ENCODE measurements around the gene KIRREL3.

Gene KIRREL3

GRCh38 chr11:126683766-126684728 is 316.5 kb downstream of the KIRREL3 start:
- peaks cover 3% of the 10 kb centered on the region for H3K27me3 Mint-ChIP-seq
- CTCF ChIA-PET, result no interaction called here
- no peak overlapping the region for H3K4me3 Mint-ChIP-seq
- no peaks in the 10 kb centered on the region for H3K4me1 Mint-ChIP-seq
- H3K27ac Mint-ChIP-seq, result no peak overlapping the region
- DNase-seq, result no peak
- H3K36me3 Mint-ChIP-seq, result no peaks in the 10 kb centered on the region
- no peaks in the 10 kb centered on the region for H3K9me3 Mint-ChIP-seq

GRCh38 chr11:126682590-126682989 is 318.0 kb downstream of the KIRREL3 start:
- Mint-ChIP-seq H3K36me3 (no peaks in the 10 kb centered on the region), H3K9me3 (no peaks in the 10 kb centered on the region), H3K27me3 (peaks cover 3% of the 10 kb centered on the region), H3K27ac (no peak overlapping the region), H3K4me1 (no peaks in the 10 kb centered on the region), H3K4me3 (no peak overlapping the region)
- DNase-seq, result no peak
- CTCF ChIA-PET, result no interaction called here

- Mint-ChIP-seq H3K4me3 (no peak overlapping the region), H3K27ac (no peak overlapping the region), H3K36me3 (no peaks in the 10 kb centered on the region), H3K9me3 (no peaks in the 10 kb centered on the region), H3K4me1 (no peaks in the 10 kb centered on the region), H3K27me3 (peaks cover 8% of the 10 kb centered on the region)
- CTCF ChIA-PET, result no interaction called here
- no peak for DNase-seq
These were observed 319.9 kb downstream of the KIRREL3 start for GRCh38 chr11:126680700-126681099.

GRCh38 chr11:126680131-126680530 is 320.4 kb downstream of the KIRREL3 start:
- Mint-ChIP-seq H3K4me1 (no peaks in the 10 kb centered on the region), H3K9me3 (no peaks in the 10 kb centered on the region), H3K27me3 (peaks cover 8% of the 10 kb centered on the region), H3K4me3 (no peak overlapping the region), H3K36me3 (no peaks in the 10 kb centered on the region), H3K27ac (no peak overlapping the region)
- no peak for DNase-seq
- CTCF ChIA-PET, result no interaction called here

GRCh38 chr11:126679033-126679432 is 321.5 kb downstream of the KIRREL3 start:
- Mint-ChIP-seq H3K36me3 (no peaks in the 10 kb centered on the region), H3K4me3 (no peak overlapping the region), H3K27ac (no peak overlapping the region), H3K4me1 (no peaks in the 10 kb centered on the region), H3K27me3 (peaks cover 4% of the 10 kb centered on the region), H3K9me3 (no peaks in the 10 kb centered on the region)
- CTCF ChIA-PET, result no interaction called here
- no peak for DNase-seq

GRCh38 chr11:126676536-126676935 is 324.0 kb downstream of the KIRREL3 start:
- no peak overlapping the region for H3K27ac Mint-ChIP-seq
- no peaks in the 10 kb centered on the region for H3K4me1 Mint-ChIP-seq
- peaks cover 4% of the 10 kb centered on the region for H3K27me3 Mint-ChIP-seq
- H3K4me3 Mint-ChIP-seq, result no peak overlapping the region
- no peak for DNase-seq
- no peaks in the 10 kb centered on the region for H3K36me3 Mint-ChIP-seq
- CTCF ChIA-PET, result no interaction called here
- H3K9me3 Mint-ChIP-seq, result no peaks in the 10 kb centered on the region

GRCh38 chr11:126673319-126673718 is 327.3 kb downstream of the KIRREL3 start:
- Mint-ChIP-seq H3K27ac (no peak overlapping the region), H3K9me3 (no peaks in the 10 kb centered on the region), H3K4me3 (no peak overlapping the region), H3K36me3 (no peaks in the 10 kb centered on the region), H3K4me1 (no peaks in the 10 kb centered on the region), H3K27me3 (peaks cover 9% of the 10 kb centered on the region)
- DNase-seq, result no peak
- CTCF ChIA-PET, result no interaction called here

GRCh38 chr11:126669416-126669815 is 331.2 kb downstream of the KIRREL3 start:
- Mint-ChIP-seq H3K27ac (no peak overlapping the region), H3K4me1 (no peaks in the 10 kb centered on the region), H3K27me3 (peaks cover 6% of the 10 kb centered on the region), H3K9me3 (no peaks in the 10 kb centered on the region), H3K36me3 (no peaks in the 10 kb centered on the region), H3K4me3 (no peak overlapping the region)
- no peak for DNase-seq
- CTCF ChIA-PET, result no interaction called here

GRCh38 chr11:126664643-126665042 is 335.9 kb downstream of the KIRREL3 start:
- H3K4me1 Mint-ChIP-seq, result no peaks in the 10 kb centered on the region
- no peak for DNase-seq
- no peaks in the 10 kb centered on the region for H3K9me3 Mint-ChIP-seq
- no peaks in the 10 kb centered on the region for H3K36me3 Mint-ChIP-seq
- H3K27me3 Mint-ChIP-seq, result peaks cover 6% of the 10 kb centered on the region
- CTCF ChIA-PET, result no interaction called here
- H3K27ac Mint-ChIP-seq, result no peak overlapping the region
- no peak overlapping the region for H3K4me3 Mint-ChIP-seq

- CTCF ChIA-PET, result interaction anchor here (0.6 kb wide), 1 partner anchor 11 kb away, joined by 4 read pairs; no protein-coding TSS in a partner anchor
- no peaks in the 10 kb centered on the region for H3K36me3 Mint-ChIP-seq
- no peak overlapping the region for H3K4me3 Mint-ChIP-seq
- peaks cover 6% of the 10 kb centered on the region for H3K27me3 Mint-ChIP-seq
- H3K9me3 Mint-ChIP-seq, result no peaks in the 10 kb centered on the region
- H3K4me1 Mint-ChIP-seq, result no peaks in the 10 kb centered on the region
- no peak for DNase-seq
- H3K27ac Mint-ChIP-seq, result no peak overlapping the region
These were observed 336.6 kb downstream of the KIRREL3 start for GRCh38 chr11:126663749-126664592.

- Mint-ChIP-seq H3K27me3 (no peaks in the 10 kb centered on the region), H3K27ac (no peak overlapping the region), H3K36me3 (no peaks in the 10 kb centered on the region), H3K9me3 (no peaks in the 10 kb centered on the region), H3K4me3 (no peak overlapping the region), H3K4me1 (no peaks in the 10 kb centered on the region)
- DNase-seq, result no peak
- CTCF ChIA-PET, result no interaction called here
These were observed 338.4 kb downstream of the KIRREL3 start for GRCh38 chr11:126662035-126662790.

GRCh38 chr11:126660761-126661425 is 339.7 kb downstream of the KIRREL3 start:
- no peak overlapping the region for H3K27ac Mint-ChIP-seq
- no peak overlapping the region for H3K4me3 Mint-ChIP-seq
- no peaks in the 10 kb centered on the region for H3K36me3 Mint-ChIP-seq
- CTCF ChIA-PET, result no interaction called here
- no peak for DNase-seq
- H3K4me1 Mint-ChIP-seq, result no peaks in the 10 kb centered on the region
- H3K27me3 Mint-ChIP-seq, result no peaks in the 10 kb centered on the region
- no peaks in the 10 kb centered on the region for H3K9me3 Mint-ChIP-seq

GRCh38 chr11:126660321-126660720 is 340.2 kb downstream of the KIRREL3 start:
- H3K4me1 Mint-ChIP-seq, result no peaks in the 10 kb centered on the region
- H3K9me3 Mint-ChIP-seq, result no peaks in the 10 kb centered on the region
- no peaks in the 10 kb centered on the region for H3K36me3 Mint-ChIP-seq
- H3K27me3 Mint-ChIP-seq, result peaks cover 3% of the 10 kb centered on the region
- CTCF ChIA-PET, result no interaction called here
- DNase-seq, result no peak
- H3K27ac Mint-ChIP-seq, result no peak overlapping the region
- no peak overlapping the region for H3K4me3 Mint-ChIP-seq

All from activated naive CD4-positive, alpha-beta T cell treated with anti-CD3 and anti-CD28 coated beads, Interleukin-2, amount 10 ng/mL, durations not matched to agents 7 days and 5 days (primary cell).